Left ventricle myocardium inferior (tissue), 1 donor: Measurements from ENCODE around the gene RNASE8. TPM values are rescaled to one million over a fixed set of nuclear protein-coding genes. Genes with fewer than 3 reads are reported as not detected.

ENCODE experiments used
- DNase-seq: peaks from one replicate; pipeline ENCODE4 v3.0.0-alpha.2; 2020
- H3K27ac ChIP-seq: fragments of 200-600 bp; replicated peaks from 2 replicates; pipeline ENCODE4 v1.8.0; 2021
- H3K27me3 ChIP-seq: fragments of 200-600 bp; 2 replicates; pipeline ENCODE4 v1.8.0; 2021; ENCODE audit warnings: low read depth
- H3K36me3 ChIP-seq: fragments of 200-600 bp; 2 replicates; pipeline ENCODE4 v1.8.0; 2021
- H3K4me1 ChIP-seq: fragments of 200-600 bp; 2 replicates; pipeline ENCODE4 v1.8.0; 2021
- H3K4me3 ChIP-seq: fragments of 200-600 bp; 2 replicates; pipeline ENCODE4 v1.8.0; 2021; ENCODE audit warnings: mild to moderate bottlenecking, moderate library complexity
- H3K9me3 ChIP-seq: fragments of 200-600 bp; replicated peaks from 2 replicates; pipeline ENCODE4 v1.8.0; 2021
- CTCF ChIP-seq: fragments of 200-600 bp; IDR thresholded peaks from 2 replicates; pipeline ENCODE4 v1.8.0; 2021; ENCODE audit warnings: antibody characterized with exemption, mild to moderate bottlenecking, borderline replicate concordance
- intact Hi-C: fragments of 100-400 bp; cut with micrococcal nuclease; formaldehyde crosslinking; loops from one replicate; pipeline ENCODE4 v1.11.0; 2022
- total RNA-seq: library from RNA; stranded (reverse); fragmentation: NEBNext Ultra II Directional; extraction: Animal tissue kit (Norgen Biotek cat#: 25700); gene quantifications from one replicate; pipeline ENCODE4 v1.2.1, GENCODE V29; 2021
- donor health status: DM: no; HTN: yes; CAD: no; lungs with severe emphysema.

Gene RNASE8
- total RNA-seq, 1 donor from 2014 or later = not detected

DNA sequence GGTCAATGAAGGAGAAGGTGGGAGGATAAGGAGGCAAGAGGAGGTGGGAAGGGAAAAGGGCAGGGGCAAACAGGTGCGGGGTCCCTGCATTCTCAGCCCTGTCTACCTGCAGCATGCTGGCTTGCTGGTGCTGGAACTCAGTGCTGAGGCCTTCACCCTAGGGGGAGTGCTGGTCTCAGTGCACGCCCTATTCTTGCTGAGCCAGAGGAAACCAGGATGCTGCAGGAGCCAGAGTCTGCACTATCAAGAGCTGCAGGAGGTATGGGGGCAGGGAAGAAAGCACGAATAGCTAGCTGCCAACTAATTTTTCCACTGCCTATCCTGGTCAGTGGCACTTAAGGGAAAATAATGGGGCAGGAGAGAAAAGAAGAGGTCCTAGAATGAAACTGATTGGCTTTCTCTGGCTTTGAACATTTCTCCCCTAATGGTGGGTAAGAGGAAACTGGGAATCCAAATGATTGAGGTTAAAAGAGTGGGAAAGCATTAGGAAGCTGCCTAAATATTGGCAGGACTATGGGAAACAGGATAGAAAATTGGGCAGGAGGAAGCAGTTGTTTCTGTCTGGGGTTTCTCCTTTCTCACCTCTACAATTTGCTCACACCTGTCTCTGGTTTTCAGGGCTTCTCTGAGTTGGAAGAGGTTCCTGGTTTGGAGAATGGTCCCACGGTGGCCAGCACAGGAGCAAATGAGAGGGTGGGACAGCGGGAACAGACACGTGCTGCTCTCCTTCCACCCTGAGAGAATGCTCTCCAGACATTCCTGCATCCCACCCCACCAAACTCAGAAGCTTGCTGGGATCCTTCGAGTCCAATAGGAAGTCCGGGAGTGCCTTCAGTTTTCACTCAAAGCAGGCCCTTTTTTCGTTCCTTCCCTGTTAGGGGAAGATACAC is 45.1 kb downstream of the RNASE8 start:
- no peak for TF ChIP-seq CTCF
- intact Hi-C loops = loop anchor here (5.0 kb wide), 1 partner anchor 35 kb away; no protein-coding TSS in a partner anchor
- H3K36me3 ChIP-seq = no peaks in the 10 kb centered on the region
- no peaks in the 10 kb centered on the region for H3K9me3 ChIP-seq
- peak overlapping the region; percentile 88 for H3K4me3 ChIP-seq
- H3K27me3 ChIP-seq = no peaks in the 10 kb centered on the region
- H3K4me1 ChIP-seq = peaks cover 60% of the 10 kb centered on the region
- DNase-seq = no peak
- H3K27ac ChIP-seq = peak overlapping the region; percentile 99

GRCh38 chr14:21103411-21103709 is 45.7 kb downstream of the RNASE8 start:
- DNase-seq = no peak
- H3K27ac ChIP-seq = peak overlapping the region; percentile 99
- intact Hi-C loops = loop anchor here (5.0 kb wide), 1 partner anchor 36 kb away; no protein-coding TSS in a partner anchor
- peaks cover 59% of the 10 kb centered on the region for H3K4me1 ChIP-seq
- no peaks in the 10 kb centered on the region for H3K9me3 ChIP-seq
- no peak for TF ChIP-seq CTCF
- H3K27me3 ChIP-seq = no peaks in the 10 kb centered on the region
- H3K4me3 ChIP-seq = peak overlapping the region; percentile 88
- no peaks in the 10 kb centered on the region for H3K36me3 ChIP-seq

DNA sequence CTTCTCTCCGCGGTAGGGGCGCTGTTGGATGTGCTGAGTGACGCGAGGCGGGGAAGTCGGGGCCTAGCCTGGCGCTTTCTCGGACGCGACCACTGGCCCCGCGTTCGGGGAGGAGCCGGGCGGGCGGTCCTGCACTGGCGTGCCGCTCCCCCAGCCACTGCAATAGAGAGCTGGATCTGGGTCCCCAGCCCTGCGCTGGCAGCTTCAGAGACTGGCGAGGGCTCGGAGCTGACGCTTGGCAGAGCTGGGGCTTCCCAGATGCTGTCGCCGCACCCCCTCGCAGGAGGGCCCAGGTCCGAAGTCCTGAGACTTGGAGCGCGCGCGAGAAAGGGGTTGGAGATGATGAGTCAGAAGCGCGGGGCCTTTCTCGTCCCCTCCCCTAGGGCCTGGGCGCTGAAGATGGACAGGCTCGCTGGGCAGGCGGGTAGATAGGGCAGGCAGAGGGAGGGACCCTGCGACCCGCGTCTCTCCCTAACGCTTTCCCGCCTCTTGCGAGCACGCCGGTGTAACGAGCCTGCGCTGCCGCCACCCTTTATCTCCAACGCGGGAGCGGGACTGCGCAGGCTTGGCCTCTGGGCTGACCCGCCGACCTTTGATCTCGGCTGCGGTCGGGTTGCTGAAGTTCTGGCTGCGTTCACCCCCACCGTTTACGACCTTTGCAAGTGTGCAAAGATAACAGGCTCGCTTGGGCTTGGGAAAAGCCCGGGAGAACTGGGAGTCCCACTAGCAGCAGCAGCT is 46.3 kb downstream of the RNASE8 start:
- Histone ChIP-seq H3K27me3 (no peaks in the 10 kb centered on the region), H3K4me3 (peak overlapping the region; percentile 88), H3K27ac (peak overlapping the region; percentile 99), H3K4me1 (peaks cover 58% of the 10 kb centered on the region), H3K9me3 (no peaks in the 10 kb centered on the region), H3K36me3 (no peaks in the 10 kb centered on the region)
- intact Hi-C loops = loop anchor here (5.0 kb wide), 1 partner anchor 37 kb away; no protein-coding TSS in a partner anchor
- peak; percentile 97 for DNase-seq
- peak; percentile 90 for TF ChIP-seq CTCF

- H3K36me3 ChIP-seq = no peaks in the 10 kb centered on the region
- H3K27me3 ChIP-seq = no peaks in the 10 kb centered on the region
- peak overlapping the region; percentile 99 for H3K27ac ChIP-seq
- peak; percentile 99 for TF ChIP-seq CTCF
- intact Hi-C loops = loop anchor here (5.0 kb wide), 1 partner anchor 37 kb away; no protein-coding TSS in a partner anchor
- no peaks in the 10 kb centered on the region for H3K9me3 ChIP-seq
- H3K4me3 ChIP-seq = peak overlapping the region; percentile 88
- peaks cover 51% of the 10 kb centered on the region for H3K4me1 ChIP-seq
- peak; percentile 78 for DNase-seq
These were observed 46.9 kb downstream of the RNASE8 start for GRCh38 chr14:21104448-21105060.

- no peak for DNase-seq
These were observed 47.5 kb downstream of the RNASE8 start for GRCh38 chr14:21105095-21105494.

More at GRCh38 chr14:21105095-21105494, 47.5 kb downstream of the RNASE8 start:
- Histone ChIP-seq H3K9me3 (no peaks in the 10 kb centered on the region), H3K27me3 (no peaks in the 10 kb centered on the region), H3K4me1 (peaks cover 47% of the 10 kb centered on the region), H3K27ac (peak overlapping the region; percentile 99), H3K36me3 (no peaks in the 10 kb centered on the region), H3K4me3 (peak overlapping the region; percentile 88)
- TF ChIP-seq CTCF = no peak
- intact Hi-C loops = no loop called here
